GM12878 (cell line): ENCODE data around the gene CAMK1. TPM values are rescaled to one million over a fixed set of nuclear protein-coding genes. Genes with fewer than 3 reads are reported as not detected.

Experiments used
- CBFB ChIP-seq: IDR thresholded peaks from 2 replicates; pipeline ENCODE4 v1.6.1; 2016; ENCODE audit warnings: antibody characterized with exemption, low read depth
- CHD4 ChIP-seq: fragments of 200-600 bp; sonication (generic); IDR thresholded peaks from 2 replicates; pipeline ENCODE4 v1.6.1; 2016; ENCODE audit warnings: mild to moderate bottlenecking
- CREB1 ChIP-seq: IDR thresholded peaks from 2 replicates; pipeline ENCODE4 v1.6.1; 2012; ENCODE audit warnings: low read depth, mild to moderate bottlenecking, inconsistent platforms
- MEF2B ChIP-seq: fragments of 450-650 bp; IDR thresholded peaks from 2 replicates; pipeline ENCODE4 v1.6.1; 2018; ENCODE audit warnings: mild to moderate bottlenecking, moderate library complexity; ENCODE audit not compliant: partially characterized antibody, poor library complexity, severe bottlenecking
- NBN ChIP-seq: fragments of 450-650 bp; IDR thresholded peaks from 2 replicates; pipeline ENCODE4 v1.6.1; 2016
- NR2C1 ChIP-seq: fragments of 450-650 bp; IDR thresholded peaks from 2 replicates; pipeline ENCODE4 v1.6.1; 2017; ENCODE audit warnings: antibody characterized with exemption, mild to moderate bottlenecking, moderate library complexity
- NR2F1 ChIP-seq: fragments of 450-650 bp; conservative IDR thresholded peaks from 2 replicates; pipeline ENCODE4 v1.6.1; 2017; ENCODE audit warnings: mild to moderate bottlenecking
- NRF1 ChIP-seq: conservative IDR thresholded peaks from 2 replicates; pipeline ENCODE4 v1.6.1; 2011; ENCODE audit warnings: mild to moderate bottlenecking, low read depth, low read length, improper control_type of control experiment
- POLR2A ChIP-seq: IDR thresholded peaks from 2 replicates; pipeline ENCODE4 v1.6.1; 2011; ENCODE audit warnings: low read depth, mild to moderate bottlenecking, low read length
- POU2F2 ChIP-seq: IDR thresholded peaks from 3 replicates; pipeline ENCODE4 v1.6.1; 2011; ENCODE audit warnings: low read depth, mild to moderate bottlenecking, low read length, borderline replicate concordance
- SMAD5 ChIP-seq: IDR thresholded peaks from 2 replicates; pipeline ENCODE4 v1.6.1; 2016; ENCODE audit warnings: antibody characterized with exemption, low read depth
- SMARCA5 ChIP-seq: fragments of 450-650 bp; IDR thresholded peaks from 2 replicates; pipeline ENCODE4 v1.6.1; 2017; ENCODE audit warnings: mild to moderate bottlenecking
- polyA plus RNA-seq, 11 experiments: library from polyadenylated mRNA; depleted of rRNA in 4 of 11; unstranded in 6 of 11; stranded (reverse) in 5 of 11; fragments of >200 nt; fragmentation: Nextera tagmentation in 4 of 11; fragmentation: Illumina TruSeq in 1 of 11; extraction: Ambion mirVana in 4 of 11; extraction: Trizol in 1 of 11; gene quantifications; 1 replicate in 1 of 11; 2 replicates in 10 of 11; pipeline versions ENCODE4 v1.2.1 to v1.2.3, GENCODE V29; 2011 to 2016; ENCODE audit warnings: inconsistent platforms in 2 of 11, missing spikeins in 2 of 11, low read depth in 1 of 11
- total RNA-seq, 4 experiments: library from RNA; depleted of rRNA in 3 of 4; stranded (reverse); fragments of >200 nt in 3 of 4; fragmentation: Illumina TruSeq in 1 of 4; extraction: Trizol in 1 of 4; gene quantifications; 2 replicates each; pipeline versions ENCODE4 v1.2.1 to v1.2.3, GENCODE V29; 2013 to 2021
- TF ChIP-seq, protein P1 (sequence below): IDR thresholded peaks from 2 replicates; pipeline ENCODE4 v1.6.1; 2011; ENCODE audit warnings: mild to moderate bottlenecking, low read depth, low read length, moderate library complexity; ENCODE audit not compliant: insufficient replicate concordance
- TF ChIP-seq, protein P2 (sequence below): IDR thresholded peaks from 2 replicates; pipeline ENCODE4 v1.6.1; 2012; ENCODE audit warnings: low read depth, low read length, improper control_type of control experiment
- TF ChIP-seq, protein P3 (sequence below): fragments of 450-650 bp; IDR thresholded peaks from 2 replicates; pipeline ENCODE4 v1.6.1; 2017; ENCODE audit warnings: mild to moderate bottlenecking, moderate library complexity
- TF ChIP-seq, protein P4 (sequence below), 3 experiments: IDR thresholded peaks in 2 of 3; conservative IDR thresholded peaks in 1 of 3; 2 replicates each; pipeline ENCODE4 v1.5.1; 2011; ENCODE audit warnings: low read depth in 3 of 3, low read length in 3 of 3, mild to moderate bottlenecking in 3 of 3, control low read depth in 2 of 3, moderate library complexity in 2 of 3, inconsistent platforms in 1 of 3, mixed read lengths in 1 of 3; ENCODE audit not compliant: control insufficient read depth in 2 of 3, insufficient read depth in 1 of 3; ENCODE audit errors: extremely low read depth in 1 of 3

CAMK1 gene
- total and polyA plus RNA-seq, 10 of the 15 experiments (the other 5 are each of a cell fraction or from before 2014, with no cell fraction given) = 0.24 to 2.1 (median 0.51) TPM; not detected in 2

DNA sequence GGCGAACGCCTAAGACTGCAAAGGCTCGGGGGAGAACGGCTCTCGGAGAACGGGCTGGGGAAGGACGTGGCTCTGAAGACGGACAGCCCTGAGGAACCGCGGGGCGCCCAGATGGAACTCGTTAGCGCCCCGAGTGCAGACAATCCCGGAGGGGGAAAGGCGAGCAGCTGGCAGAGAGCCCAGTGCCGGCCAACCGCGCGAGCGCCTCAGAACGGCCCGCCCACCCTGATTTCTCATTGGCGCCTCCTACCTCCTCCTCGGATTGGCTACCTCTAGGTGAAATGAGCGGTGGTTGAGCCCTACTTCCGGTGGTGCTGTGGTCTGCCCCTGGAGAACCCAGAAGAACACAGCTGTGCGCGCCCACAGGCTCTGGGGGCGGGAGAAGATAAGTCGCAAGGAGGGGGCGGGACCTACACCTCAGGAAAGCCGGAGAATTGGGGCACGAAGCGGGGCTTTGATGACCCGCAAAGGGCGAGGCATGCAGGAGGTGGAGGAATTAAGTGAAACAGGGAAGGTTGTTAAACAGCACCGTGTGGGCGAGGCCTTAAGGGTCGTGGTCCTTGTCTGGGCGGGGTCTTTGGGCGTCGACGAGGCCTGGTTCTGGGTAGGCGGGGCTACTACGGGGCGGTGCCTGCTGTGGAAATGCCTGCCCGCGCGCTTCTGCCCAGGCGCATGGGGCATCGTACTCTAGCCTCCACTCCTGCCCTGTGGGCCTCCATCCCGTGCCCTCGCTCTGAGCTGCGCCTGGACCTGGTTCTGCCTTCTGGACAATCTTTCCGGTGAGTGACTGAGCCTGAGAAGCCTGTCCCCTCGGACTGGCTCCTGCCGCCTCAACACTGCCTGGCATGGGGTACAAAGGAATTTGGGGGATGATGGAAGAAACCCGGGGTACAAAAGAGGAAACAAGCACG is 19.8 kb downstream of the CAMK1 start, which contains the start of gene OGG1 (continued):
- TF ChIP-seq, protein P1, sequence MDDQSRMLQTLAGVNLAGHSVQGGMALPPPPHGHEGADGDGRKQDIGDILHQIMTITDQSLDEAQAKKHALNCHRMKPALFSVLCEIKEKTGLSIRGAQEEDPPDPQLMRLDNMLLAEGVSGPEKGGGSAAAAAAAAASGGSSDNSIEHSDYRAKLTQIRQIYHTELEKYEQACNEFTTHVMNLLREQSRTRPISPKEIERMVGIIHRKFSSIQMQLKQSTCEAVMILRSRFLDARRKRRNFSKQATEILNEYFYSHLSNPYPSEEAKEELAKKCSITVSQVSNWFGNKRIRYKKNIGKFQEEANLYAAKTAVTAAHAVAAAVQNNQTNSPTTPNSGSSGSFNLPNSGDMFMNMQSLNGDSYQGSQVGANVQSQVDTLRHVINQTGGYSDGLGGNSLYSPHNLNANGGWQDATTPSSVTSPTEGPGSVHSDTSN = peak; percentile 4
- TF ChIP-seq CREB1 = peak; percentile 42; the same call in 1 of the 2 replicates
- TF ChIP-seq, protein P2, sequence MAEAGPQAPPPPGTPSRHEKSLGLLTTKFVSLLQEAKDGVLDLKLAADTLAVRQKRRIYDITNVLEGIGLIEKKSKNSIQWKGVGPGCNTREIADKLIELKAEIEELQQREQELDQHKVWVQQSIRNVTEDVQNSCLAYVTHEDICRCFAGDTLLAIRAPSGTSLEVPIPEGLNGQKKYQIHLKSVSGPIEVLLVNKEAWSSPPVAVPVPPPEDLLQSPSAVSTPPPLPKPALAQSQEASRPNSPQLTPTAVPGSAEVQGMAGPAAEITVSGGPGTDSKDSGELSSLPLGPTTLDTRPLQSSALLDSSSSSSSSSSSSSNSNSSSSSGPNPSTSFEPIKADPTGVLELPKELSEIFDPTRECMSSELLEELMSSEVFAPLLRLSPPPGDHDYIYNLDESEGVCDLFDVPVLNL = 0 out of 2 replicates have a peak, but pooled peaks have one; percentile 3
- TF ChIP-seq CBFB = peak; percentile 87
- TF ChIP-seq NR2F1 = peak; percentile 32; the same call in 1 of the 2 replicates
- peak; percentile 49 for TF ChIP-seq MEF2B
- TF ChIP-seq NBN = peak; percentile 82; the same call in 1 of the 2 replicates
- TF ChIP-seq SMARCA5 = 0 out of 2 replicates have a peak, but pooled peaks have one; percentile 47
- no peak for TF ChIP-seq CHD4
- peak; percentile 62 for TF ChIP-seq POLR2A
- TF ChIP-seq NRF1 = peak; percentile 5; the same call in 1 of the 2 replicates
- TF ChIP-seq SMAD5 = no peak
- TF ChIP-seq POU2F2 = no peak
- peak; percentile 18; the same call in 1 of the 2 replicates for TF ChIP-seq NR2C1
- TF ChIP-seq, protein P3, sequence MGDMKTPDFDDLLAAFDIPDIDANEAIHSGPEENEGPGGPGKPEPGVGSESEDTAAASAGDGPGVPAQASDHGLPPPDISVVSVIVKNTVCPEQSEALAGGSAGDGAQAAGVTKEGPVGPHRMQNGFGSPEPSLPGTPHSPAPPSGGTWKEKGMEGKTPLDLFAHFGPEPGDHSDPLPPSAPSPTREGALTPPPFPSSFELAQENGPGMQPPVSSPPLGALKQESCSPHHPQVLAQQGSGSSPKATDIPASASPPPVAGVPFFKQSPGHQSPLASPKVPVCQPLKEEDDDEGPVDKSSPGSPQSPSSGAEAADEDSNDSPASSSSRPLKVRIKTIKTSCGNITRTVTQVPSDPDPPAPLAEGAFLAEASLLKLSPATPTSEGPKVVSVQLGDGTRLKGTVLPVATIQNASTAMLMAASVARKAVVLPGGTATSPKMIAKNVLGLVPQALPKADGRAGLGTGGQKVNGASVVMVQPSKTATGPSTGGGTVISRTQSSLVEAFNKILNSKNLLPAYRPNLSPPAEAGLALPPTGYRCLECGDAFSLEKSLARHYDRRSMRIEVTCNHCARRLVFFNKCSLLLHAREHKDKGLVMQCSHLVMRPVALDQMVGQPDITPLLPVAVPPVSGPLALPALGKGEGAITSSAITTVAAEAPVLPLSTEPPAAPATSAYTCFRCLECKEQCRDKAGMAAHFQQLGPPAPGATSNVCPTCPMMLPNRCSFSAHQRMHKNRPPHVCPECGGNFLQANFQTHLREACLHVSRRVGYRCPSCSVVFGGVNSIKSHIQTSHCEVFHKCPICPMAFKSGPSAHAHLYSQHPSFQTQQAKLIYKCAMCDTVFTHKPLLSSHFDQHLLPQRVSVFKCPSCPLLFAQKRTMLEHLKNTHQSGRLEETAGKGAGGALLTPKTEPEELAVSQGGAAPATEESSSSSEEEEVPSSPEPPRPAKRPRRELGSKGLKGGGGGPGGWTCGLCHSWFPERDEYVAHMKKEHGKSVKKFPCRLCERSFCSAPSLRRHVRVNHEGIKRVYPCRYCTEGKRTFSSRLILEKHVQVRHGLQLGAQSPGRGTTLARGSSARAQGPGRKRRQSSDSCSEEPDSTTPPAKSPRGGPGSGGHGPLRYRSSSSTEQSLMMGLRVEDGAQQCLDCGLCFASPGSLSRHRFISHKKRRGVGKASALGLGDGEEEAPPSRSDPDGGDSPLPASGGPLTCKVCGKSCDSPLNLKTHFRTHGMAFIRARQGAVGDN = peak; percentile 34; the same call in 1 of the 2 replicates
- TF ChIP-seq, protein P4, sequence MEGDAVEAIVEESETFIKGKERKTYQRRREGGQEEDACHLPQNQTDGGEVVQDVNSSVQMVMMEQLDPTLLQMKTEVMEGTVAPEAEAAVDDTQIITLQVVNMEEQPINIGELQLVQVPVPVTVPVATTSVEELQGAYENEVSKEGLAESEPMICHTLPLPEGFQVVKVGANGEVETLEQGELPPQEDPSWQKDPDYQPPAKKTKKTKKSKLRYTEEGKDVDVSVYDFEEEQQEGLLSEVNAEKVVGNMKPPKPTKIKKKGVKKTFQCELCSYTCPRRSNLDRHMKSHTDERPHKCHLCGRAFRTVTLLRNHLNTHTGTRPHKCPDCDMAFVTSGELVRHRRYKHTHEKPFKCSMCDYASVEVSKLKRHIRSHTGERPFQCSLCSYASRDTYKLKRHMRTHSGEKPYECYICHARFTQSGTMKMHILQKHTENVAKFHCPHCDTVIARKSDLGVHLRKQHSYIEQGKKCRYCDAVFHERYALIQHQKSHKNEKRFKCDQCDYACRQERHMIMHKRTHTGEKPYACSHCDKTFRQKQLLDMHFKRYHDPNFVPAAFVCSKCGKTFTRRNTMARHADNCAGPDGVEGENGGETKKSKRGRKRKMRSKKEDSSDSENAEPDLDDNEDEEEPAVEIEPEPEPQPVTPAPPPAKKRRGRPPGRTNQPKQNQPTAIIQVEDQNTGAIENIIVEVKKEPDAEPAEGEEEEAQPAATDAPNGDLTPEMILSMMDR (IDR thresholded peaks at IDR 0.05 in 2 of 3, conservative IDR thresholded peaks at IDR 0.05 in 1 of 3; ENCODE audit: control insufficient read depth in 2 of 3, extremely low read depth in 1 of 3, insufficient read depth in 1 of 3, low read depth in 3 of 3, low read length in 3 of 3) = no peak
